GM19025 (cell line): Measurements from ENCODE around the gene BTK.
"Not testable (repeated sequence)": the region's sequence is repeated elsewhere in the genome, so short reads cannot be mapped to it uniquely, and the experiment has no call there.

Experiments used
- ATAC-seq: cut with Tn5 transposase; IDR thresholded peaks from one replicate; pipeline ENCODE4 v1.9.1; 2021; ENCODE audit warnings: mild to moderate bottlenecking, low read depth, moderate library complexity; ENCODE audit not compliant: unreplicated experiment

BTK gene

GRCh38 chrX:101348452-101349192, 37.4 kb downstream of the BTK start, which contains the start of gene TIMM8A:
Gene TIMM8A (minus strand): TSS chrX:101348742. CDS start chrX:101348664, 78 bp downstream.
- ATAC-seq: peak; percentile 99

- ATAC-seq: no peak
Measured at GRCh38 chrX:101347859-101348451, 38.0 kb downstream of the BTK start.

GRCh38 chrX:101337776-101338271, 48.2 kb downstream of the BTK start:
- ATAC-seq: no peak

GRCh38 chrX:101334310-101334709, 51.7 kb downstream of the BTK start:
- ATAC-seq: not testable (repeated sequence)

- not testable (repeated sequence) for ATAC-seq
Measured at GRCh38 chrX:101326600-101326999, 59.4 kb downstream of the BTK start.

GRCh38 chrX:101303790-101304189, 82.2 kb downstream of the BTK start:
- ATAC-seq: no peak
